GM12878 (cell line): ENCODE results near the gene ANKRD33. TPM values are rescaled to one million over a fixed set of nuclear protein-coding genes. Genes with fewer than 3 reads are reported as not detected.

Experiments used
- ATAC-seq: fragments of 200-7000 bp; cut with Tn5 transposase; 3 replicates; pipeline ENCODE4 v1.9.1; 2020; ENCODE audit warnings: mild to moderate bottlenecking, moderate library complexity
- BruUV-seq: library from RNA; stranded (reverse); fragments of 400-500 nt; replicated peaks from 2 replicates; lab custom pipeline; 2021; lab: Mats Ljungman, UMichigan
- CTCF ChIA-PET: fragments of 300-600 bp; sonication (Branson Sonifier 250); formaldehyde crosslinking; extraction: SDS; loops from one replicate; lab custom pipeline; 2021; ENCODE audit warnings: inconsistent platforms; lab: Yijun Ruan, JAX
- POLR2A ChIA-PET: fragments of 350-600 bp; formaldehyde crosslinking; extraction: SDS; loops from one replicate; lab custom pipeline; 2021; ENCODE audit warnings: inconsistent platforms; lab: Charles Lee
- RAD21 ChIA-PET: fragments of 300-600 bp; sonication (Branson Sonifier 250); formaldehyde crosslinking; loops from one replicate; lab custom pipeline; 2023; ENCODE audit warnings: antibody characterized with exemption; ENCODE audit not compliant: unreplicated experiment; lab: Charles Lee
- SMC1A ChIA-PET: fragments of 300-600 bp; sonication (Branson Sonifier 250); formaldehyde crosslinking; loops from one replicate; lab custom pipeline; 2023; ENCODE audit not compliant: unreplicated experiment, uncharacterized antibody; lab: Charles Lee
- DNase-seq: peaks from one replicate; pipeline ENCODE4 v3.0.0-alpha.2; 2011; ENCODE audit warnings: low read depth, low spot score
- FAIRE-seq: peaks from 3 replicates; lab custom pipeline; 2011; peaks lifted over from hg19 to GRCh38; lab: Jason Lieb, UNC
- H2AFZ ChIP-seq: 2 replicates; pipeline ENCODE4 v1.6.0; 2011; ENCODE audit warnings: low read depth, low read length, control low read depth; ENCODE audit not compliant: control insufficient read depth
- H3K27ac ChIP-seq: 2 replicates; pipeline ENCODE4 v1.5.1; 2011; ENCODE audit warnings: control low read depth; ENCODE audit not compliant: control insufficient read depth, insufficient read depth
- H3K27me3 ChIP-seq, 2 experiments: replicated peaks in 1 of 2; 2 replicates each; pipeline versions ENCODE4 v1.6.0 to v1.6.1; 2011; ENCODE audit warnings: low read length in 1 of 2; ENCODE audit not compliant: control insufficient read depth in 2 of 2, insufficient read depth in 2 of 2
- H3K36me3 ChIP-seq, 2 experiments: 2 replicates each; pipeline ENCODE4 v1.5.1; 2011; ENCODE audit warnings: low read length in 1 of 2; ENCODE audit not compliant: control insufficient read depth in 2 of 2, insufficient read depth in 2 of 2
- H3K4me1 ChIP-seq: 2 replicates; pipeline ENCODE4 v1.6.1; 2011; ENCODE audit warnings: mild to moderate bottlenecking, low read length, moderate library complexity, mixed read lengths; ENCODE audit not compliant: control insufficient read depth, insufficient read depth
- H3K4me2 ChIP-seq: 2 replicates; pipeline ENCODE4 v1.6.0; 2011; ENCODE audit warnings: control low read depth; ENCODE audit not compliant: control insufficient read depth, insufficient read depth
- H3K4me3 ChIP-seq: fragments of 200-600 bp; sonication (generic); 2 replicates; pipeline ENCODE4 v1.5.1; 2016
- H3K79me2 ChIP-seq: 2 replicates; pipeline ENCODE4 v1.6.0; 2011; ENCODE audit warnings: low read length; ENCODE audit not compliant: control insufficient read depth, insufficient read depth
- H3K9ac ChIP-seq: 2 replicates; pipeline ENCODE4 v1.8.0; 2011; ENCODE audit warnings: low read length, control low read depth, mixed read lengths; ENCODE audit not compliant: control insufficient read depth, insufficient read depth
- H3K9me3 ChIP-seq: replicated peaks from 3 replicates; pipeline ENCODE4 v1.5.1; 2011; ENCODE audit warnings: mild to moderate bottlenecking, low read length; ENCODE audit not compliant: control insufficient read depth, insufficient read depth
- H4K20me1 ChIP-seq: 2 replicates; pipeline ENCODE4 v1.6.0; 2011; ENCODE audit not compliant: control insufficient read depth, insufficient read depth
- ASH2L ChIP-seq: fragments of 300-600, 200-600 bp; sonication (generic); IDR thresholded peaks from 2 replicates; pipeline ENCODE4 v1.6.1; 2017; ENCODE audit warnings: low read depth, mild to moderate bottlenecking, borderline replicate concordance
- ETV6 ChIP-seq, 2 experiments: fragments of 450-650 bp in 1 of 2; IDR thresholded peaks in 1 of 2; conservative IDR thresholded peaks in 1 of 2; 2 replicates each; pipeline ENCODE4 v1.6.1; 2014; ENCODE audit warnings: antibody characterized with exemption in 1 of 2, borderline replicate concordance in 1 of 2, low read depth in 1 of 2, mild to moderate bottlenecking in 1 of 2, moderate library complexity in 1 of 2
- KLF5 ChIP-seq: fragments of 450-650 bp; IDR thresholded peaks from 2 replicates; pipeline ENCODE4 v1.6.1; 2014; ENCODE audit warnings: mild to moderate bottlenecking; ENCODE audit not compliant: partially characterized antibody
- NBN ChIP-seq: fragments of 450-650 bp; IDR thresholded peaks from 2 replicates; pipeline ENCODE4 v1.6.1; 2016
- YY1 ChIP-seq: IDR thresholded peaks from 2 replicates; pipeline ENCODE4 v1.6.1; 2011; ENCODE audit warnings: low read depth, mild to moderate bottlenecking, low read length
- ZZZ3 ChIP-seq: IDR thresholded peaks from 2 replicates; pipeline ENCODE4 v1.6.1; 2011; ENCODE audit warnings: low read depth; ENCODE audit not compliant: control insufficient read depth, insufficient read length
- WGBS: methylation state at CpG from one replicate; pipeline ENCODE4 v1.1.6; 2016; ENCODE audit warnings: low lambda C conversion rate; ENCODE audit not compliant: insufficient replicate concordance, insufficient coverage; ENCODE audit errors: missing lambda C conversion rate; 5-methylcytosine and 5-hydroxymethylcytosine counted together
- in situ Hi-C: fragments of 300-500 bp; cut with MboI; formaldehyde crosslinking; loops from 9 replicates; pipeline ENCODE4 v1.14.3; 2018; ENCODE audit warnings: mixed read lengths
- intact Hi-C: fragments of 100-400 bp; cut with micrococcal nuclease; formaldehyde crosslinking; loops from one replicate; pipeline ENCODE4 v1.14.2; 2022; ENCODE audit not compliant: unreplicated experiment
- polyA plus RNA-seq, 11 experiments: library from polyadenylated mRNA; depleted of rRNA in 4 of 11; unstranded in 6 of 11; stranded (reverse) in 5 of 11; fragments of >200 nt; fragmentation: Nextera tagmentation in 4 of 11; fragmentation: Illumina TruSeq in 1 of 11; extraction: Ambion mirVana in 4 of 11; extraction: Trizol in 1 of 11; gene quantifications; 1 replicate in 1 of 11; 2 replicates in 10 of 11; pipeline versions ENCODE4 v1.2.1 to v1.2.3, GENCODE V29; 2011 to 2016; ENCODE audit warnings: inconsistent platforms in 2 of 11, missing spikeins in 2 of 11, low read depth in 1 of 11
- total RNA-seq, 4 experiments: library from RNA; depleted of rRNA in 3 of 4; stranded (reverse); fragments of >200 nt in 3 of 4; fragmentation: Illumina TruSeq in 1 of 4; extraction: Trizol in 1 of 4; gene quantifications; 2 replicates each; pipeline versions ENCODE4 v1.2.1 to v1.2.3, GENCODE V29; 2013 to 2021
- TF ChIP-seq, protein P1 (sequence below): IDR thresholded peaks from 2 replicates; pipeline ENCODE4 v1.6.1; 2012; ENCODE audit warnings: low read depth, low read length, improper control_type of control experiment
- TF ChIP-seq, protein P2 (sequence below), 3 experiments: IDR thresholded peaks in 2 of 3; conservative IDR thresholded peaks in 1 of 3; 2 replicates each; pipeline ENCODE4 v1.5.1; 2011; ENCODE audit warnings: low read depth in 3 of 3, low read length in 3 of 3, mild to moderate bottlenecking in 3 of 3, control low read depth in 2 of 3, moderate library complexity in 2 of 3, inconsistent platforms in 1 of 3, mixed read lengths in 1 of 3; ENCODE audit not compliant: control insufficient read depth in 2 of 3, insufficient read depth in 1 of 3; ENCODE audit errors: extremely low read depth in 1 of 3

The ANKRD33 gene
- total and polyA plus RNA-seq, 10 of the 15 experiments (the other 5 are each of a cell fraction or from before 2014, with no cell fraction given), result not detected

DNA sequence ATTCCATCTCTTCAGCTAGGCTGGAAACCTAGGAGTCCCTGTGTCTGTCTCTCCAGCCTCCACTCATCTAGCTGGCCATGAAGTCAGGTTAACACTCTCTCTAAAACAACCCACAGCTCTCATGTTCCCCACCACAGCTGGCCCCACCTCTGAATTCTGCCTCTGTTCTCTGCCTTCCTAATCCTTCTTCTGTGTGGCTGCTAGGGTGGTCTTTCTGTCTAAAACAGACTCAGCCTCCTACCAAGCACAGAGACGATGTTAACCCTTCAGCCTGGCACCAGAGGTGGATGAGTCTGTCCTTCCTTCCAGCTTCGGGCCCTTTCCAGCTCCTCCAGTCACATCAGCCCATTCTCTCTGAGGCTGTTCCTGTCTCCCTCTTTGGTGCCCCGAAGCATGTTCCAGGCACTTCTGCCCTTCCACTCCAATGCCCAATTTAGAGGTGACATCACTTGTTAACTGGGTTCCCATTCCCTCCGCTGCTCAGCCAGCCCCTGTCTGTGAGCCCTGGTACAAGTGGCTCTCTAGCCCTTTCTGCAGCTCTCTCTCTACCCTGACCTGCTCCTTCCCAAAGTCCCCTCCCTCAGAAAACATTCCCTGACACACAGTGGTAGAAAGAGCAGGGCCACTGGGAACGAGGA is 48.5 kb upstream of the ANKRD33 start:
- peaks cover 6 to 13% of the 10 kb centered on the region in 2 experiments; a peak in 3 of 4 replicates for H3K27me3 ChIP-seq
- SMC1A ChIA-PET, result no interaction called here
- no peaks in the 10 kb centered on the region for H3K4me1 ChIP-seq
- H3K9me3 ChIP-seq, result no peaks in the 10 kb centered on the region
- FAIRE-seq, result no peak
- no peak overlapping the region for H3K27ac ChIP-seq
- TF ChIP-seq KLF5 (no peak), ASH2L (no peak), YY1 (no peak), NBN (no peak), ETV6 (conservative IDR thresholded peaks at IDR 0.05 in 1 of 2, IDR thresholded peaks at IDR 0.05 in 1 of 2; ENCODE audit: borderline replicate concordance in 1 of 2, low read depth in 1 of 2) (no peak), ZZZ3 (no peak)
- TF ChIP-seq, protein P1, sequence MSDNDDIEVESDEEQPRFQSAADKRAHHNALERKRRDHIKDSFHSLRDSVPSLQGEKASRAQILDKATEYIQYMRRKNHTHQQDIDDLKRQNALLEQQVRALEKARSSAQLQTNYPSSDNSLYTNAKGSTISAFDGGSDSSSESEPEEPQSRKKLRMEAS, result no peak
- TF ChIP-seq, protein P2, sequence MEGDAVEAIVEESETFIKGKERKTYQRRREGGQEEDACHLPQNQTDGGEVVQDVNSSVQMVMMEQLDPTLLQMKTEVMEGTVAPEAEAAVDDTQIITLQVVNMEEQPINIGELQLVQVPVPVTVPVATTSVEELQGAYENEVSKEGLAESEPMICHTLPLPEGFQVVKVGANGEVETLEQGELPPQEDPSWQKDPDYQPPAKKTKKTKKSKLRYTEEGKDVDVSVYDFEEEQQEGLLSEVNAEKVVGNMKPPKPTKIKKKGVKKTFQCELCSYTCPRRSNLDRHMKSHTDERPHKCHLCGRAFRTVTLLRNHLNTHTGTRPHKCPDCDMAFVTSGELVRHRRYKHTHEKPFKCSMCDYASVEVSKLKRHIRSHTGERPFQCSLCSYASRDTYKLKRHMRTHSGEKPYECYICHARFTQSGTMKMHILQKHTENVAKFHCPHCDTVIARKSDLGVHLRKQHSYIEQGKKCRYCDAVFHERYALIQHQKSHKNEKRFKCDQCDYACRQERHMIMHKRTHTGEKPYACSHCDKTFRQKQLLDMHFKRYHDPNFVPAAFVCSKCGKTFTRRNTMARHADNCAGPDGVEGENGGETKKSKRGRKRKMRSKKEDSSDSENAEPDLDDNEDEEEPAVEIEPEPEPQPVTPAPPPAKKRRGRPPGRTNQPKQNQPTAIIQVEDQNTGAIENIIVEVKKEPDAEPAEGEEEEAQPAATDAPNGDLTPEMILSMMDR (IDR thresholded peaks at IDR 0.05 in 2 of 3, conservative IDR thresholded peaks at IDR 0.05 in 1 of 3; ENCODE audit: control insufficient read depth in 2 of 3, extremely low read depth in 1 of 3, insufficient read depth in 1 of 3, low read depth in 3 of 3, low read length in 3 of 3), result no peak
- BruUV-seq, result no TSS peak
- no peak overlapping the region for H3K4me2 ChIP-seq
- H3K36me3 ChIP-seq, result no peaks in the 10 kb centered on the region
- CTCF ChIA-PET, result interaction anchor here (0.7 kb wide), 1 partner anchor 1124 kb away, joined by 3 read pairs; no protein-coding TSS in a partner anchor
- no peak overlapping the region for H3K4me3 ChIP-seq
- H3K79me2 ChIP-seq, result no peaks in the 10 kb centered on the region
- intact Hi-C loops (no loop called here), in situ Hi-C loops (no loop called here)
- H2AFZ ChIP-seq, result no peak overlapping the region
- no peak for DNase-seq
- no peaks in the 10 kb centered on the region; the same call in 1 of the 2 replicates for H4K20me1 ChIP-seq
- no peak for ATAC-seq
- 10% methylated on average over 5 of the region's 5 CpGs for WGBS
- RAD21 ChIA-PET, result no interaction called here
- POLR2A ChIA-PET, result no interaction called here
- no peak overlapping the region for H3K9ac ChIP-seq
